Ecto neural progenitor cell (in vitro differentiated cells): ENCODE measurements around the gene DHRS7C.

Experiments used
- DNase-seq: peaks from one replicate; pipeline ENCODE4 v3.0.0-alpha.2; 2018; ENCODE audit warnings: low spot score

The DHRS7C gene

DNA sequence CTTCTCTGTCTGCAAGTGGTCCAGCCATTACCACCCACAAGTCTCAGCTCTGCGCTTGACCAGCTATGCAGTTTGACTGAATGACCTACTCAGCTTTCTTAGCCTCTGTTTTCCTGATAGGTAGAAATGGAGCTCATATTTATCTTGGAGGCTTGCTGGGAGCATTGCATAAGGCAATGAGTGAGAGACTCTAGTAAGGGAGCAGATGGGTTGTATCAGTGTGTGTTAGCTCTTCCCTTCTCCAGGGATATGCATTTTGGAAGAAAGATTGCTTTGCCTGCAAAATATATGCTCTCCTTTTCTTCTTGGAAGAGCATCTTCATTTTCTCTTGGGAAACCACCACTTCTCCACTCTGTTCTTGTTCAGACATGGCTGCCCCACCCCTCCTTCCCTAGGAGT, 26.1 kb downstream of the DHRS7C start:
- no peak for DNase-seq

- DNase-seq = no peak
Observed at GRCh38 chr17:9763643-9764042, 27.7 kb downstream of the DHRS7C start.

- DNase-seq = no peak
Observed at GRCh38 chr17:9760266-9760665, 31.1 kb downstream of the DHRS7C start.

- no peak for DNase-seq
Observed at GRCh38 chr17:9755083-9755482, 36.3 kb downstream of the DHRS7C start.

DNA sequence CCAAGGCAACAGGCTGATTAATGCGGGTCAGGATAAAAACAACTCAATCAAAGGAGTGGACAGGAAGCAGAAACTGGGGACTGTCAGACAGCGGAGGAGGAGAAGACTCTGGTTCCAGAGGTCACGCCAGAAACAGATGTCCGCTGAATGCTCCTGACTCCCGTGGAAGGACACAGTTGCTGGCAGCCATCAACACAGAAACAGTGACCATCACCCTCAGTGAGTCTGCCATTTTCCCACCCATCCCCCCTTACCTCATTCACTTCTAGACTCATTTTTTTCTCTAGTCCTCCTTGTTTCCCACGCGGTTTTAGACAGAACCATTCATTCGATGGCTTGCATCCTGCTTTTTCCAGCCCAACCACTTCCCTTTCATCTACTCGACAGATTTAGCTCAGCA, 40.9 kb downstream of the DHRS7C start:
- DNase-seq = no peak

GRCh38 chr17:9729735-9730420, 61.5 kb downstream of the DHRS7C start:
- no peak for DNase-seq

- no peak for DNase-seq
Observed at GRCh38 chr17:9729034-9729650, 62.2 kb downstream of the DHRS7C start.

GRCh38 chr17:9728564-9728963, 62.8 kb downstream of the DHRS7C start:
- DNase-seq = no peak

DNA sequence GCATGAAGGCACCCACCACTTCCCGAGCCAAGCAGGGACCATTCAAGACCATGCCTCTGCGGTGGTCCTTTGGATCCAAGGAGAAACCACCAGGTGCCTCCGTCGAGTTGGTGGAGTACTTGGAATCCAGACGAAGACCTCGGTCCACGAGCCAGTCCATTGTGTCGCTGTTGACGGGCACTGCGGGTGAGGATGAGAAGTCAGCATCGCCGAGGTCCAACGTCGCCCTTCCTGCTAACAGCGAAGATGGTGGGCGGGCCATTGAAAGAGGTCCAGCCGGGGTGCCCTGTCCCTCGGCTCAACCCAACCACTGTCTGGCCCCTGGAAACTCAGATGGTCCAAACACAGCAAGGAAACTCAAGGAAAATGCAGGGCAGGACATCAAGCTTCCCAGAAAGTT, 63.4 kb downstream of the DHRS7C start:
- DNase-seq = no peak

DNA sequence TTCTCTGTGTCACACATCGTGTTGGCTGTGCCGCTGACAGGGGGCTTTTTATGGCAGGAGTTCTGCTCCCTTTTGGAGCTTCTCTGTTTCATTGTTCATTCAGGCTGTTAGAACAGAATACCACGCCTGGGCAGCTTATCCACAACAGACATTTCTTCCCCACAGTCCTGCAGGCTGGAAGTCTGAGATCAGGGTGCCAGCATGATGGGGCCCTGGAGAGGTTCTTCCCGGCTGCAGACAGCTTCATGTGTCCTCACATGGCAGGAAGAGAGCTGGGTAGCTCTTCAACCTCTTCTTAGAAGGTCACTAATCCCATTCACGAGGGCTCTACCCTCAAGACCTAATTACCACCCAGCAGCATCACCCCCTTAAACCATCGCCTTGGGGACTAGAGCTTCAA, 65.1 kb downstream of the DHRS7C start:
- DNase-seq = no peak

DNA sequence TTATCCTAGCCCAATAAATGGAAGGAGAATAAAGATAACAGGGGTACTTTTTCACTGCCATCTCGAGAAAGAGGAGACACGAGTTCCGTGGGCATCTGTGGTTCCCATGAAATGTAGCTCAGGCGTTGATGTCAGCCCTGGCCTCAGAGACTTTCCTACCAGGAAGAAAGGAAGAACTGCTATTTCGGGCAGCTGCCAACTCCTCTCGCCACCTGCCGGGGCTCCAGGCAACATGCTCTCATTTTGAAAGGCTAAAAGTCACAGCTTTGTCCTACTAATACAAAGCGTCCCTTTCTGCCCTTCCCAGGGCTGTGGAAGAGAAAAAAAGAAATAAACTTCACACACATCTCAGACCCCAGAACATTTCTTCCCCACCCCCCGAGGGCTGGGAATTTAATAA, 65.8 kb downstream of the DHRS7C start:
- DNase-seq = no peak
